H9 (cell line): ENCODE measurements around the gene RPL37A. TPM values are rescaled to one million over a fixed set of nuclear protein-coding genes. Genes with fewer than 3 reads are reported as not detected.

ENCODE experiments used
- DNase-seq: peaks from one replicate; pipeline ENCODE4 v3.0.0-alpha.2; 2017
- H2AFZ ChIP-seq: one replicate; pipeline ENCODE4 v1.6.1; 2013; ENCODE audit warnings: mild to moderate bottlenecking, low read length, control low read depth, moderate library complexity
- H2AK5ac ChIP-seq: 2 replicates; pipeline ENCODE4 v1.6.1; 2013; ENCODE audit warnings: low read length, control low read depth, mixed read lengths; ENCODE audit not compliant: insufficient read length
- H2BK120ac ChIP-seq: one replicate; pipeline ENCODE4 v1.6.1; 2013; ENCODE audit warnings: low read depth, mild to moderate bottlenecking, low read length, control low read depth, inconsistent platforms; ENCODE audit not compliant: poor library complexity, severe bottlenecking
- H2BK12ac ChIP-seq: 2 replicates; pipeline ENCODE4 v1.6.1; 2013; ENCODE audit warnings: low read length, control low read depth, mixed read lengths, low read depth; ENCODE audit not compliant: insufficient read length
- H2BK15ac ChIP-seq: 2 replicates; pipeline ENCODE4 v1.6.1; 2013; ENCODE audit warnings: low read depth, low read length, control low read depth
- H2BK20ac ChIP-seq: one replicate; pipeline ENCODE4 v1.6.1; 2013; ENCODE audit warnings: low read depth, mild to moderate bottlenecking, low read length, control low read depth, inconsistent platforms; ENCODE audit not compliant: poor library complexity, severe bottlenecking
- H2BK5ac ChIP-seq: 2 replicates; pipeline ENCODE4 v1.6.1; 2013; ENCODE audit warnings: low read length, control low read depth, mixed read lengths; ENCODE audit not compliant: insufficient read length
- H3K14ac ChIP-seq: 2 replicates; pipeline ENCODE4 v1.6.1; 2013; ENCODE audit warnings: low read length, control low read depth; ENCODE audit not compliant: insufficient read depth
- H3K18ac ChIP-seq: 2 replicates; pipeline ENCODE4 v1.6.1; 2013; ENCODE audit warnings: low read depth, mild to moderate bottlenecking, mixed read lengths, low read length, control low read depth; ENCODE audit not compliant: insufficient read length
- H3K23ac ChIP-seq: 2 replicates; pipeline ENCODE4 v1.6.1; 2013; ENCODE audit warnings: low read length, control low read depth, mixed read lengths, low read depth; ENCODE audit not compliant: insufficient read length
- H3K23me2 ChIP-seq: 2 replicates; pipeline ENCODE4 v1.6.1; 2013; ENCODE audit warnings: low read depth, mild to moderate bottlenecking, mixed read lengths, low read length, control low read depth; ENCODE audit not compliant: insufficient read length, poor library complexity, severe bottlenecking
- H3K27ac ChIP-seq: 2 replicates; pipeline ENCODE4 v1.5.1; 2013; ENCODE audit warnings: low read length, control low read depth, mixed read lengths, low read depth; ENCODE audit not compliant: insufficient read length
- H3K27me3 ChIP-seq: 2 replicates; pipeline ENCODE4 v1.6.1; 2013; ENCODE audit warnings: low read length, control low read depth, inconsistent platforms; ENCODE audit not compliant: insufficient read depth
- H3K4ac ChIP-seq: 2 replicates; pipeline ENCODE4 v1.6.1; 2013; ENCODE audit warnings: low read depth, mild to moderate bottlenecking, control low read depth, inconsistent platforms, low read length, moderate library complexity
- H3K4me1 ChIP-seq: 2 replicates; pipeline ENCODE4 v1.6.1; 2013; ENCODE audit warnings: low read length, control low read depth, inconsistent platforms; ENCODE audit not compliant: insufficient read depth
- H3K4me2 ChIP-seq: 2 replicates; pipeline ENCODE4 v1.6.1; 2013; ENCODE audit warnings: low read length, control low read depth, mixed read lengths; ENCODE audit not compliant: insufficient read length, insufficient read depth
- H3K56ac ChIP-seq: 2 replicates; pipeline ENCODE4 v1.6.1; 2013; ENCODE audit warnings: low read depth, mild to moderate bottlenecking, mixed read lengths, low read length, control low read depth; ENCODE audit not compliant: insufficient read length
- H3K79me1 ChIP-seq: 2 replicates; pipeline ENCODE4 v1.6.1; 2013; ENCODE audit warnings: low read depth, mild to moderate bottlenecking, moderate library complexity, low read length, control low read depth, inconsistent platforms; ENCODE audit not compliant: insufficient read depth, poor library complexity, severe bottlenecking
- H3K79me2 ChIP-seq: 2 replicates; pipeline ENCODE4 v1.6.1; 2013; ENCODE audit warnings: low read length, control low read depth, inconsistent platforms; ENCODE audit not compliant: insufficient read depth
- H3K9ac ChIP-seq: 2 replicates; pipeline ENCODE4 v1.6.1; 2013; ENCODE audit warnings: low read length, control low read depth, mixed read lengths; ENCODE audit not compliant: insufficient read length; ENCODE audit errors: extremely low read depth
- H3K9me3 ChIP-seq: one replicate; pipeline ENCODE4 v1.6.1; 2013; ENCODE audit warnings: low read depth, low read length, inconsistent platforms; ENCODE audit not compliant: control insufficient read depth
- H3T11ph ChIP-seq: one replicate; pipeline ENCODE4 v1.6.1; 2013; ENCODE audit warnings: mild to moderate bottlenecking, low read length, control low read depth, inconsistent platforms
- H4K20me1 ChIP-seq: one replicate; pipeline ENCODE4 v1.6.1; 2013; ENCODE audit not compliant: control insufficient read depth, insufficient read length, insufficient read depth
- H4K5ac ChIP-seq: 2 replicates; pipeline ENCODE4 v1.6.1; 2013; ENCODE audit warnings: low read depth, mild to moderate bottlenecking, mixed read lengths, low read length, control low read depth; ENCODE audit not compliant: insufficient read length
- H4K8ac ChIP-seq: replicated peaks from 2 replicates; pipeline ENCODE4 v1.6.1; 2013; ENCODE audit warnings: low read length, control low read depth, mixed read lengths, low read depth; ENCODE audit not compliant: insufficient read length
- H4K91ac ChIP-seq: 2 replicates; pipeline ENCODE4 v1.6.1; 2013; ENCODE audit warnings: low read depth, mild to moderate bottlenecking, moderate library complexity, mixed read lengths, low read length, control low read depth; ENCODE audit not compliant: insufficient read length
- H3K27ac Mint-ChIP-seq, 3 experiments: 2 replicates in 2 of 3; 3 replicates in 1 of 3; pipeline ENCODE4 v1.8.0; 2020 to 2021; ENCODE audit warnings: mixed read lengths in 3 of 3, mild to moderate bottlenecking in 1 of 3, moderate library complexity in 1 of 3
- H3K27me3 Mint-ChIP-seq: 2 replicates; pipeline ENCODE4 v1.8.0; 2021; ENCODE audit warnings: low read depth, mild to moderate bottlenecking, moderate library complexity, mixed read lengths
- H3K36me3 Mint-ChIP-seq, 3 experiments: 2 replicates in 2 of 3; 3 replicates in 1 of 3; pipeline ENCODE4 v1.8.0; 2020 to 2021; ENCODE audit warnings: low read depth in 3 of 3, mixed read lengths in 3 of 3; ENCODE audit not compliant: insufficient read depth in 1 of 3
- H3K4me1 Mint-ChIP-seq, 2 experiments: 2 replicates each; pipeline ENCODE4 v1.8.0; 2020; ENCODE audit warnings: mixed read lengths in 2 of 2
- H3K4me3 Mint-ChIP-seq, 2 experiments: 2 replicates in 1 of 2; 3 replicates in 1 of 2; pipeline ENCODE4 v1.8.0; 2020 to 2021; ENCODE audit warnings: mild to moderate bottlenecking in 2 of 2, mixed read lengths in 2 of 2, moderate library complexity in 1 of 2
- H3K9me3 Mint-ChIP-seq, 2 experiments: 2 replicates in 1 of 2; 3 replicates in 1 of 2; pipeline ENCODE4 v1.8.0; 2020; ENCODE audit warnings: mild to moderate bottlenecking in 2 of 2, mixed read lengths in 2 of 2, moderate library complexity in 1 of 2
- WGBS: extraction: QIAGEN DNeasy Blood & Tissue Kit; methylation state at CpG from one replicate; pipeline ENCODE4 v1.1.7; 2013; ENCODE audit warnings: missing lambda C conversion rate, low lambda C conversion rate, mixed read lengths; ENCODE audit not compliant: insufficient read length; ENCODE audit errors: extremely low coverage; 5-methylcytosine and 5-hydroxymethylcytosine counted together
- total RNA-seq: library from RNA; stranded (reverse); gene quantifications from 2 replicates; pipeline ENCODE4 v1.2.1, GENCODE V29; 2021
- TF ChIP-seq, protein P1 (sequence below): fragments of 200-600 bp; sonication (generic); conservative IDR thresholded peaks from 3 replicates; pipeline ENCODE4 v1.8.0; 2021; ENCODE audit warnings: antibody characterized with exemption, mild to moderate bottlenecking

RPL37A gene
- total RNA-seq, 1 experiment from 2014 or later = 3,769 TPM

DNA sequence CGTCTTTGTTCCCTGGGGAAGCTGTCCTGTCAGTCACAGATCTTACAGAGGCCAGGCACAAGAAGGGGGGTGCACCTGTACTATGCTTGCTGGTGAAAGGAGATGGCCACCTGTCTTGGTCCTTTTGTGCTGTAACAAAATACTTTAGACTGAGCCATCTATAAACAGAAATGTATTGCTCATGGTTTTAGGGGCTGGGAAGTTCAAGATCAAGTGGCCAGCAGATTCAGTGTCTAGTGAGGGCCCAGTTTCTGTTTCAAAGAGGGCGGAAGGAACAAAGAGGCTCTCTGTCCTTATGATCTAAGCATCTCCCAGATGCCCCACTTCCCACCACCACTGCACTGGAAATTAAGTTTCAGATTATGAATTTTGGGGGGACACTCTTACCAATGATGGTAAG, 35.5 kb upstream of the RPL37A start:
- H2BK20ac ChIP-seq = no peak overlapping the region
- H3K18ac ChIP-seq = no peak overlapping the region
- TF ChIP-seq, protein P1, sequence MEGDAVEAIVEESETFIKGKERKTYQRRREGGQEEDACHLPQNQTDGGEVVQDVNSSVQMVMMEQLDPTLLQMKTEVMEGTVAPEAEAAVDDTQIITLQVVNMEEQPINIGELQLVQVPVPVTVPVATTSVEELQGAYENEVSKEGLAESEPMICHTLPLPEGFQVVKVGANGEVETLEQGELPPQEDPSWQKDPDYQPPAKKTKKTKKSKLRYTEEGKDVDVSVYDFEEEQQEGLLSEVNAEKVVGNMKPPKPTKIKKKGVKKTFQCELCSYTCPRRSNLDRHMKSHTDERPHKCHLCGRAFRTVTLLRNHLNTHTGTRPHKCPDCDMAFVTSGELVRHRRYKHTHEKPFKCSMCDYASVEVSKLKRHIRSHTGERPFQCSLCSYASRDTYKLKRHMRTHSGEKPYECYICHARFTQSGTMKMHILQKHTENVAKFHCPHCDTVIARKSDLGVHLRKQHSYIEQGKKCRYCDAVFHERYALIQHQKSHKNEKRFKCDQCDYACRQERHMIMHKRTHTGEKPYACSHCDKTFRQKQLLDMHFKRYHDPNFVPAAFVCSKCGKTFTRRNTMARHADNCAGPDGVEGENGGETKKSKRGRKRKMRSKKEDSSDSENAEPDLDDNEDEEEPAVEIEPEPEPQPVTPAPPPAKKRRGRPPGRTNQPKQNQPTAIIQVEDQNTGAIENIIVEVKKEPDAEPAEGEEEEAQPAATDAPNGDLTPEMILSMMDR = no peak
- Mint-ChIP-seq H3K4me1 (no peaks in the 10 kb centered on the region), H3K4me3 (no peak overlapping the region), H3K27me3 (no peaks in the 10 kb centered on the region), H3K36me3 (peaks cover 0 to 19% (median 4%) of the 10 kb centered on the region in 3 experiments; a peak in 4 of 7 replicates), H3K9me3 (no peaks in the 10 kb centered on the region; a peak in 1 of 5 replicates), H3K27ac (no peak overlapping the region)
- no peaks in the 10 kb centered on the region for H4K20me1 ChIP-seq
- no peak for DNase-seq
- no peak overlapping the region for H3K9ac ChIP-seq
- H2AFZ ChIP-seq = no peak overlapping the region
- H3T11ph ChIP-seq = no peak overlapping the region
- no peak overlapping the region for H2BK12ac ChIP-seq
- H3K27ac ChIP-seq = no peak overlapping the region
- no peaks in the 10 kb centered on the region for H3K23me2 ChIP-seq
- no peak overlapping the region for H3K4ac ChIP-seq
- H3K79me1 ChIP-seq = no peaks in the 10 kb centered on the region
- H4K8ac ChIP-seq = no peak overlapping the region
- H2BK120ac ChIP-seq = no peak overlapping the region
- no peak overlapping the region for H3K14ac ChIP-seq
- no peak overlapping the region for H2AK5ac ChIP-seq
- WGBS = no CpG with 5 or more reads among the region's 2 CpGs
- H3K9me3 ChIP-seq = no peaks in the 10 kb centered on the region
- no peak overlapping the region for H4K91ac ChIP-seq
- H3K4me2 ChIP-seq = no peak overlapping the region
- H3K56ac ChIP-seq = no peak overlapping the region
- no peaks in the 10 kb centered on the region for H3K27me3 ChIP-seq
- no peak overlapping the region for H2BK5ac ChIP-seq
- no peak overlapping the region for H2BK15ac ChIP-seq
- no peak overlapping the region for H4K5ac ChIP-seq
- H3K79me2 ChIP-seq = no peaks in the 10 kb centered on the region
- no peaks in the 10 kb centered on the region for H3K4me1 ChIP-seq
- H3K23ac ChIP-seq = no peak overlapping the region
